ENCODE results near the gene SGMS1. TPM values are rescaled to one million over a fixed set of nuclear protein-coding genes. Genes with fewer than 3 reads are reported as not detected.

SGMS1 gene
- polyA plus RNA-seq, 1 of the 3 experiments (the other 2 are of a cell fraction): 6.3 TPM

GRCh38 chr10:50373821-50374501 is 249.8 kb downstream of the SGMS1 start:
- no peaks in the 10 kb centered on the region for H3K36me3 ChIP-seq (replicated peaks in 1 of 2; ENCODE audit: control insufficient read depth in 1 of 2, insufficient read depth in 2 of 2, low read length in 1 of 2)
- H3K9me3 ChIP-seq: no peaks in the 10 kb centered on the region
- no peaks in the 10 kb centered on the region for H3F3A ChIP-seq (replicated peaks; ENCODE audit: insufficient read depth)
- ChIA-PET CTCF (interaction anchor here (1.1 kb wide), 1 partner anchor 62 kb away, joined by 3 read pairs; no protein-coding TSS in a partner anchor), POLR2A (interaction anchor here (1.0 kb wide), 1 partner anchor 12 kb away, joined by 3 read pairs; no protein-coding TSS in a partner anchor)
- H3K9ac ChIP-seq: no peak overlapping the region
- H3K4me2 ChIP-seq: no peak overlapping the region
- no peaks in the 10 kb centered on the region for H3K27me3 ChIP-seq (ENCODE audit: insufficient read depth)
- no peaks in the 10 kb centered on the region for H3K4me1 ChIP-seq (ENCODE audit: control insufficient read depth in 1 of 2, insufficient read depth in 2 of 2, low read depth in 1 of 2, low read length in 1 of 2)
- peaks cover 35% of the 10 kb centered on the region for H3K79me2 ChIP-seq (ENCODE audit: insufficient read depth)
- 69% methylated on average over 1 of the region's 1 CpG for WGBS (ENCODE audit: low lambda C conversion rate)
- H3K9me2 ChIP-seq: no peaks in the 10 kb centered on the region
- 0 out of 2 replicates have a peak, but pooled peaks cover 8% of the 10 kb centered on the region for H4K20me1 ChIP-seq (ENCODE audit: insufficient read depth)
- no peak overlapping the region for H3K4me3 ChIP-seq (ENCODE audit: low read depth in 2 of 2, low read length in 1 of 2)
- TF ChIP-seq USF1 (IDR thresholded peaks at IDR 0.05; ENCODE audit: borderline replicate concordance, low read depth) (no peak), SMC3 (IDR thresholded peaks at IDR 0.05; ENCODE audit: low read depth, low read length) (no peak), CTCF (IDR thresholded peaks at IDR 0.05) (no peak), TEAD4 (IDR thresholded peaks at IDR 0.05; ENCODE audit: borderline replicate concordance, insufficient read depth) (no peak), FOXJ3 (CRISPR knock-in tag; IDR thresholded peaks at IDR 0.05) (no peak)
- no peak overlapping the region for H2AFZ ChIP-seq (ENCODE audit: low read depth)
- no peak overlapping the region for H3K27ac ChIP-seq (ENCODE audit: low read depth in 2 of 2, low read length in 1 of 2)
- no peak for DNase-seq

GRCh38 chr10:50369931-50370330 is 253.8 kb downstream of the SGMS1 start:
- no peaks in the 10 kb centered on the region for H3K27me3 ChIP-seq (ENCODE audit: insufficient read depth)
- H3K9ac ChIP-seq: no peak overlapping the region
- DNase-seq: no peak
- no peak overlapping the region for H3K4me3 ChIP-seq (ENCODE audit: low read depth in 2 of 2, low read length in 1 of 2)
- no peaks in the 10 kb centered on the region for H3K4me1 ChIP-seq (ENCODE audit: control insufficient read depth in 1 of 2, insufficient read depth in 2 of 2, low read depth in 1 of 2, low read length in 1 of 2)
- H3K36me3 ChIP-seq (replicated peaks in 1 of 2; ENCODE audit: control insufficient read depth in 1 of 2, insufficient read depth in 2 of 2, low read length in 1 of 2): peaks cover 0 to 6% of the 10 kb centered on the region in 2 experiments
- no peaks in the 10 kb centered on the region for H3F3A ChIP-seq (replicated peaks; ENCODE audit: insufficient read depth)
- H3K79me2 ChIP-seq (ENCODE audit: insufficient read depth): peaks cover 34% of the 10 kb centered on the region
- no peak overlapping the region for H2AFZ ChIP-seq (ENCODE audit: low read depth)
- ChIA-PET POLR2A (no interaction called here), CTCF (interaction anchor here (3.3 kb wide), 1 partner anchor 11 kb away, joined by 18 read pairs; no protein-coding TSS in a partner anchor)
- 76% methylated on average over 1 of the region's 1 CpG for WGBS (ENCODE audit: low lambda C conversion rate)
- no peak overlapping the region for H3K27ac ChIP-seq (ENCODE audit: low read depth in 2 of 2, low read length in 1 of 2)
- no peaks in the 10 kb centered on the region for H3K9me2 ChIP-seq
- H3K9me3 ChIP-seq: no peaks in the 10 kb centered on the region
- H4K20me1 ChIP-seq (ENCODE audit: insufficient read depth): 0 out of 2 replicates have a peak, but pooled peaks cover 8% of the 10 kb centered on the region
- no peak overlapping the region for H3K4me2 ChIP-seq
- no peak for TF ChIP-seq SIN3A (IDR thresholded peaks at IDR 0.05; ENCODE audit: borderline replicate concordance, low read depth, low read length)
- no peak for TF ChIP-seq MAX (IDR thresholded peaks at IDR 0.05; ENCODE audit: low read depth)
- TF ChIP-seq POLR2AphosphoS5 (IDR thresholded peaks at IDR 0.05; ENCODE audit: low read depth, low read length): no peak
- no peak for TF ChIP-seq REST (IDR thresholded peaks at IDR 0.05; ENCODE audit: low read depth, low read length)
- no peak for TF ChIP-seq GATA2 (CRISPR knock-in tag; IDR thresholded peaks at IDR 0.05)
- no peak for TF ChIP-seq NRF1 (IDR thresholded peaks at IDR 0.05; ENCODE audit: low read depth, low read length)
- no peak for TF ChIP-seq EP300 (IDR thresholded peaks at IDR 0.05; ENCODE audit: borderline replicate concordance in 1 of 2, low read depth in 1 of 2, low read length in 1 of 2)
- no peak for TF ChIP-seq TCF12 (IDR thresholded peaks at IDR 0.05)
- TF ChIP-seq CHD2 (IDR thresholded peaks at IDR 0.05; ENCODE audit: low read length, partially characterized antibody): no peak
- no peak for TF ChIP-seq FOXM1 (IDR thresholded peaks at IDR 0.05; ENCODE audit: low read depth)
- no peak for TF ChIP-seq RFX5 (IDR thresholded peaks at IDR 0.05; ENCODE audit: low read length)
- no peak for TF ChIP-seq ZBTB33 (IDR thresholded peaks at IDR 0.05; ENCODE audit: borderline replicate concordance, low read depth)
- no peak for TF ChIP-seq JUND (IDR thresholded peaks at IDR 0.05)
- no peak for TF ChIP-seq RAD21 (IDR thresholded peaks at IDR 0.05; ENCODE audit: low read length)
- no peak for TF ChIP-seq RXRA (IDR thresholded peaks at IDR 0.05; ENCODE audit: borderline replicate concordance, low read depth)
